M059J (cell line): Measurements from ENCODE around the gene SREBF1. TPM values are rescaled to one million over a fixed set of nuclear protein-coding genes. Genes with fewer than 3 reads are reported as not detected.

Experiments used
- DNase-seq: peaks from one replicate; pipeline ENCODE4 v3.0.0-alpha.2; 2012; ENCODE audit warnings: low read depth
- total RNA-seq: library from RNA; depleted of rRNA; stranded (reverse); fragments of >200 nt; shearing (Covaris generic); gene quantifications from 2 replicates; pipeline ENCODE4 v1.2.3, GENCODE V29; 2014

SREBF1 gene
- total RNA-seq, 1 experiment from 2014 or later, result 57.7 TPM

GRCh38 chr17:17795946-17796786 lies 40.6 kb downstream of the SREBF1 start:
- DNase-seq, result no peak

- DNase-seq, result no peak
These were observed 41.5 kb downstream of the SREBF1 start for GRCh38 chr17:17795296-17795695.

DNA sequence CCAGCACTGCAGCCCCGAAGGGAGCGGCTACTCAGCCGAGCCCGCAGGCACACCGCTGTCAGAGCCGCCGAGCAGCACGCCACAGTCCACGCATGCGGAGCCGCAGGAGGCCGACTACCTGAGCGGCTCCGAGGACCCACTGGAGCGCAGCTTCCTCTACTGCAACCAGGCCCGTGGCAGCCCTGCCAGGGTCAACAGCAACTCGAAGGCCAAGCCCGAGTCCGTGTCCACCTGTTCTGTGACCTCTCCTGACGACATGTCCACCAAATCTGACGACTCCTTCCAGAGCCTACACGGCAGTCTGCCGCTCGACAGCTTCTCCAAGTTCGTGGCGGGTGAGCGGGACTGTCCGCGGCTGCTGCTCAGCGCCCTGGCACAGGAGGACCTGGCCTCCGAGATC lies 42.4 kb downstream of the SREBF1 start:
- no peak for DNase-seq

DNA sequence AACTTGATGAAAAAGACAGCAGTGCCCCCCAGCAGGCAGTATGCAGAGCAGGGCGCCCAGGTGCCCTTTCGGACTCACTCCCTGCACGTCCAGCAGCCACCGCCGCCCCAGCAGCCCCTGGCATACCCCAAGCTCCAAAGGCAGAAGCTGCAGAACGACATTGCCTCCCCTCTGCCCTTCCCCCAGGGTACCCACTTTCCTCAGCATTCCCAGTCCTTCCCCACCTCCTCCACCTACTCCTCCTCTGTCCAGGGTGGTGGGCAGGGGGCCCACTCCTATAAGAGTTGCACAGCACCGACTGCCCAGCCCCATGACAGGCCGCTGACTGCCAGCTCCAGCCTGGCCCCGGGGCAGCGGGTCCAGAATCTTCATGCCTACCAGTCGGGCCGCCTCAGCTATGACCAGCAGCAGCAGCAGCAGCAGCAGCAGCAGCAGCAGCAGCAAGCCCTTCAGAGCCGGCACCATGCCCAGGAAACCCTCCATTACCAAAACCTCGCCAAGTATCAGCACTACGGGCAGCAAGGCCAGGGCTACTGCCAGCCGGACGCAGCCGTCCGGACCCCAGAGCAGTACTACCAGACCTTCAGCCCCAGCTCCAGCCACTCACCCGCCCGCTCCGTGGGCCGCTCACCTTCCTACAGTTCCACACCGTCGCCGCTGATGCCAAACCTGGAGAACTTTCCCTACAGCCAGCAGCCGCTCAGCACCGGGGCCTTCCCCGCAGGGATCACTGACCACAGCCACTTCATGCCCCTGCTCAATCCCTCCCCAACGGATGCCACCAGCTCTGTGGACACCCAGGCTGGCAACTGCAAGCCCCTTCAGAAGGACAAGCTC lies 43.2 kb downstream of the SREBF1 start:
- DNase-seq, result no peak

GRCh38 chr17:17792551-17793377 lies 44.0 kb downstream of the SREBF1 start:
- peak; percentile 60 for DNase-seq

DNA sequence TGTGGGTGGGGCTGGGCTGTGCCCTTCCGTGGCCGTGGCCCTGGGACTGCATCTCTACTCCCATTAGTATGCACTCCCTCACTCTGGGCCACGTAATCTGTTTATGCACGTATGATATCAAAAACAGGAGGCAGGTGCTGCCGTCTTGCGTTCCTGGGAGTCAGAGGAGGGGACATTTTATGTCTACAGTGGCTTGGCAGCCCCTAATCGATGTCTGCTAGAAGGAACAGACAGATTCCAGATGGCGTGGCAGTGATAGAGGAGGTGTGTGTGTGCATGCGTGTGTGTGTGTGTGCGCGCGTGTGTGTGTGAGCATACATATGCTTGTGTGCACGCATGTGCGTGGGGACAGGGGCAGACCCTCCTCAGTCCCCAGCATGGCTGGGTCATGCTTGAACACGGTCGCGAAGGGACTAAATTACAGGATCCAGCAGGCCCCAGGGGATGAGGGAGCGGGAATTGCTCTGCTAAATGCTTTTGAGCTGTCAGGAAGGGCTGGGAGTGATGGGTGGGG lies 44.7 kb downstream of the SREBF1 start:
- no peak for DNase-seq

- DNase-seq, result no peak
These were observed 45.9 kb downstream of the SREBF1 start for GRCh38 chr17:17790637-17791464.

- DNase-seq, result no peak
These were observed 46.8 kb downstream of the SREBF1 start for GRCh38 chr17:17789828-17790636.

DNA sequence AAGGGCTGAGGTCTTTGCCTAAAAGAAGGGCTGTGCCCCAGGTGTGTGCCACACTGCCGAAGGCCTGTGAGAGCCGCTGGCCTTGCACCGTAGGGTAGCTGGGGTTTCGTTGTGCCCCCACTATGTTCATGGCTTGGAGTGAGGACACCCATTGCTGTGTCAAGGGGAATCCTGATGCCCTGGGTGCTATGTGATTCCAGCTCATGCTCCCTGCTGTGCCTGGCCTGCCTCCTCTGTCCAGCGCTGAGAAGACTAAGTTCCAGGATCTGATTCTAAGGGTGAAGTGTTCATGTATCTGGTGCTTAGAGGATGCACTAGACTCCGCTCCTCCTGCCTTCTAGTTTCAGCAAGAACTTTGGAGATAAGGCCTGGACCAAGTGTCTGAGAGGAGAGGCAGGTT lies 47.4 kb downstream of the SREBF1 start:
- DNase-seq, result no peak

GRCh38 chr17:17788967-17789366 lies 47.8 kb downstream of the SREBF1 start:
- DNase-seq, result no peak

DNA sequence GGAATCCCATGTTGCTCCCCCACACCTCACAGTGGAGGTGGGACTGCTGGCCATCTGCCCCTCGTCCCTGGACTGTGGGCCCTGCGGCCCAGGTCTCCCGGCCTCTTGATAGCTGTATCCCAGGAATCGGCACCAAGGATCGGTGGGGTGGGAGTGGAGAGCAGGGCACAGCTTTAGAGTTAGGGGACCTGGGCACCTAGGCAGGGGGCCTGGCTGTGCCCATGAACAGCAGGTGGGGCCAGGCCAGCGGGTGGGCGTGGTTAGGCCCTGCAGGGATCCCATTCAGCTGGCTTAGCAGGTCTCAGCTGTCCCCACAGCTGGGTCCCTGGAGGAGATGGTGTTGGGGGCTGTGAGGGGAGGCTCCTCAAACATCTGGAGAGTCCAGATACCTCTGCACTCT lies 49.2 kb downstream of the SREBF1 start:
- DNase-seq, result no peak

GRCh38 chr17:17786998-17787397 lies 49.8 kb downstream of the SREBF1 start:
- no peak for DNase-seq

DNA sequence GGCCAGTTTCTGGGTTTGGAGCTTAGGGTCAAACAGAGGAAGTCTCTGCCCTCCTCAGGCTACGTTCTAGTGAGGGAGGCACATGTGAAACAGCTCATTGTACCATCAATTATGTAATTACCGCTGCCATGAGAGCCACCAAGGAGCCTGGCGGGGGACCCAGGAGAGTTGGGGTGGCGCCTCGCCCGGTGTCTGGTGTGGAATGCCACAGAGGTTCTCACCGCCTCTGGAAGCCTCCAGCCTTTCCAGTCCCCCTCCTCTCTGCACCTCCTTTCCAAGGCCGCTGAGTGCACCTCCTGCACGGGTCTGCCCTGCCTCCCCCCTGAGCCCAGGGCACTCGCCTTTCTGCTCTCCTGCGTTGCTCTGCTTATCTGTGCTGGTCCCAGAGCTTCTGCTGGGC lies 51.4 kb downstream of the SREBF1 start:
- peak; percentile 12 for DNase-seq

- DNase-seq, result peak; percentile 18
These were observed 52.0 kb downstream of the SREBF1 start for GRCh38 chr17:17784657-17785267.

DNA sequence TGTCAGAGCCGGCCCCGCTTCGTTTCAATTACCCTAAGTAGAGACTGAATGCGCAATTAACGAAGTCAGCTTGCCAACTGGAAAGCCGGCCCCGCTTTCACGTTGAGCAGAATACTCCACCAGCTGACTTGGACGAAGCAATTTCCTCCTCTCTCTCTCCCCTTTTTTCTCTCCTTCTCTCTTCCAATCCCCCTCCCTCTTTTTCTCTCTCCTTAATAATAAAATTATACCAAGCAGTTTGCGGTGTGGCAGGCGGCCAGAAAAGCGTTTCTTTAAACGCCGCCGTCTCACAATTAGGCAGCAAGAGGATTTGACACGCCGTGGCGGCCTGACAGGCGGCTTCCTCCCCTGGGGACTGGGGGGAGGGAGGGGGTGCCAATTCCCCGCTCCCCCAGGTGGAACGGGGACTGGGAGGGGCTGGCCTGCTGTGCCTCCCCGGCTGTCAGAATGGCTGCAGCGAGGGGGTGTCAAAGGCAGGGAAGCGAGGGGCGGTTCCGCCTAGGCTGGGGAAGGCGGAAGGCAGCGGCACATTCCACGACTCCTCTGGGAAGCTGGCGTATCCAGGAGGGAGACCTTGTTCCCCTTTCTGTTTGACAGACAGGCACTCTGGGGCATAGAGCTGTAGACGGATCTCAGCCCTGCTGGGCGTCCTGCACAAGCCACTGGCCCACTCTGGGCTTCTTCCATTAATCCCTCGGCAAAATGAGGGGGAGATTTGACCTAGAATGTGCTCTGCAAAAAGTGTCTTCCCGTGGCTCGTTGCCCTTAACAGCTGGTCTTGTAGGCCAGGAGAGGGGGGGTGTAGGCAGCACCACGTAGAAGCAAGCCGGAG lies 52.7 kb downstream of the SREBF1 start:
- peak; percentile 49 for DNase-seq

DNA sequence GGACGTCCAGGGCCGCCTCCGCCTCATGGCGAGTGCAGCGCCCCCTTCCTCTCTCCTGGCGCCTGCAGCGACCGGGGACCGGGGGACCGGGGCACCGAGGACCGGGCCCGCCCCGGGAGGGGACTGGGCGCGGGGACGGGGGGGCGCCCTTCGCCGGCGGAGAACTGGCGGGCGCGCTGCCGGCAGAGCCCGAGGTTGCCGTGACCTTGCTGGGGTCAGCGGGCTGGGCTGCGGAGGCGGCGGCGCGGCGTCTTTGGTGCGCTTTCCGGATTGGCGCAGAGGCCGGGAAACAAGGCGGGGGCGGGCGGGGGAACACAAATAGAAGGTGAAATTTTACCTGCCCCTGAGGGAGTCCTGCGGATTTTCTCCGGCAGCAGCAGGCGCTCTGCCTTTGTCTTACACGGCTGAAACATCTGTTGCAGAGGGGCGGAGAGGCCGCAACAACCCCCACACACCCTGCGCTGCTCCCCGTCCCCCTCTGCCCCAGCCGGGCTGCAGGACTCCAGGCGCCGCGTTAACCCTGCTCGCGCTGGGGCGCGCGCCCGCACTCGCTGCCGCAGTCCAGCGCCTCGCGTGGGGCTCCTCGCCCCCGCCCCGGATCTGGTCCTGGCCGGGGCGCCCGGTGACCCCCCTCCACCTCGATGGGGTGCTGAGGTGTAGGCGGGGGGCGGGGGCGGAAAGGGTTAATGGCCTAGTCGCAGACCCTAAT lies 53.5 kb downstream of the SREBF1 start:
- peak; percentile 33 for DNase-seq

GRCh38 chr17:17782523-17783115 lies 54.2 kb downstream of the SREBF1 start:
- peak; percentile 31 for DNase-seq
